GM12878 (cell line): Measurements from ENCODE around the gene MTIF3. TPM values are rescaled to one million over a fixed set of nuclear protein-coding genes. Genes with fewer than 3 reads are reported as not detected.

ENCODE experiments used
- ATAC-seq: fragments of 200-7000 bp; cut with Tn5 transposase; 3 replicates; pipeline ENCODE4 v1.9.1; 2020; ENCODE audit warnings: mild to moderate bottlenecking, moderate library complexity
- BruUV-seq: library from RNA; stranded (reverse); fragments of 400-500 nt; replicated peaks from 2 replicates; lab custom pipeline; 2021; lab: Mats Ljungman, UMichigan
- CTCF ChIA-PET: fragments of 300-600 bp; sonication (Branson Sonifier 250); formaldehyde crosslinking; extraction: SDS; loops from one replicate; lab custom pipeline; 2021; ENCODE audit warnings: inconsistent platforms; lab: Yijun Ruan, JAX
- POLR2A ChIA-PET: fragments of 350-600 bp; formaldehyde crosslinking; extraction: SDS; loops from one replicate; lab custom pipeline; 2021; ENCODE audit warnings: inconsistent platforms; lab: Charles Lee
- RAD21 ChIA-PET: fragments of 300-600 bp; sonication (Branson Sonifier 250); formaldehyde crosslinking; loops from one replicate; lab custom pipeline; 2023; ENCODE audit warnings: antibody characterized with exemption; ENCODE audit not compliant: unreplicated experiment; lab: Charles Lee
- SMC1A ChIA-PET: fragments of 300-600 bp; sonication (Branson Sonifier 250); formaldehyde crosslinking; loops from one replicate; lab custom pipeline; 2023; ENCODE audit not compliant: unreplicated experiment, uncharacterized antibody; lab: Charles Lee
- DNase-seq: peaks from one replicate; pipeline ENCODE4 v3.0.0-alpha.2; 2011; ENCODE audit warnings: low read depth, low spot score
- FAIRE-seq: peaks from 3 replicates; lab custom pipeline; 2011; peaks lifted over from hg19 to GRCh38; lab: Jason Lieb, UNC
- H2AFZ ChIP-seq: 2 replicates; pipeline ENCODE4 v1.6.0; 2011; ENCODE audit warnings: low read depth, low read length, control low read depth; ENCODE audit not compliant: control insufficient read depth
- H3K27ac ChIP-seq: 2 replicates; pipeline ENCODE4 v1.5.1; 2011; ENCODE audit warnings: control low read depth; ENCODE audit not compliant: control insufficient read depth, insufficient read depth
- H3K27me3 ChIP-seq, 2 experiments: replicated peaks in 1 of 2; 2 replicates each; pipeline versions ENCODE4 v1.6.0 to v1.6.1; 2011; ENCODE audit warnings: low read length in 1 of 2; ENCODE audit not compliant: control insufficient read depth in 2 of 2, insufficient read depth in 2 of 2
- H3K36me3 ChIP-seq, 2 experiments: 2 replicates each; pipeline ENCODE4 v1.5.1; 2011; ENCODE audit warnings: low read length in 1 of 2; ENCODE audit not compliant: control insufficient read depth in 2 of 2, insufficient read depth in 2 of 2
- H3K4me1 ChIP-seq: 2 replicates; pipeline ENCODE4 v1.6.1; 2011; ENCODE audit warnings: mild to moderate bottlenecking, low read length, moderate library complexity, mixed read lengths; ENCODE audit not compliant: control insufficient read depth, insufficient read depth
- H3K4me2 ChIP-seq: 2 replicates; pipeline ENCODE4 v1.6.0; 2011; ENCODE audit warnings: control low read depth; ENCODE audit not compliant: control insufficient read depth, insufficient read depth
- H3K4me3 ChIP-seq: fragments of 200-600 bp; sonication (generic); 2 replicates; pipeline ENCODE4 v1.5.1; 2016
- H3K79me2 ChIP-seq: 2 replicates; pipeline ENCODE4 v1.6.0; 2011; ENCODE audit warnings: low read length; ENCODE audit not compliant: control insufficient read depth, insufficient read depth
- H3K9ac ChIP-seq: 2 replicates; pipeline ENCODE4 v1.8.0; 2011; ENCODE audit warnings: low read length, control low read depth, mixed read lengths; ENCODE audit not compliant: control insufficient read depth, insufficient read depth
- H3K9me3 ChIP-seq: replicated peaks from 3 replicates; pipeline ENCODE4 v1.5.1; 2011; ENCODE audit warnings: mild to moderate bottlenecking, low read length; ENCODE audit not compliant: control insufficient read depth, insufficient read depth
- H4K20me1 ChIP-seq: 2 replicates; pipeline ENCODE4 v1.6.0; 2011; ENCODE audit not compliant: control insufficient read depth, insufficient read depth
- GABPA ChIP-seq: IDR thresholded peaks from 2 replicates; pipeline ENCODE4 v1.6.1; 2014; ENCODE audit warnings: antibody characterized with exemption, low read depth, mild to moderate bottlenecking, inconsistent platforms
- MXI1 ChIP-seq: fragments of 150-350 bp; IDR thresholded peaks from 2 replicates; pipeline ENCODE4 v1.6.1; 2011; ENCODE audit warnings: low read depth, mild to moderate bottlenecking, inconsistent platforms, low read length, improper control_type of control experiment
- PAX5 ChIP-seq: IDR thresholded peaks from 2 replicates; pipeline ENCODE4 v1.6.1; 2011; ENCODE audit warnings: low read depth, low read length, borderline replicate concordance
- POLR2A ChIP-seq: IDR thresholded peaks from 2 replicates; pipeline ENCODE4 v1.6.1; 2011; ENCODE audit warnings: low read depth, mild to moderate bottlenecking, low read length
- POLR2AphosphoS5 ChIP-seq: IDR thresholded peaks from 2 replicates; pipeline ENCODE4 v1.6.1; 2011; ENCODE audit warnings: mild to moderate bottlenecking, low read length, inconsistent platforms
- SUPT20H ChIP-seq: IDR thresholded peaks from 2 replicates; pipeline ENCODE4 v1.6.1; 2011; ENCODE audit warnings: low read depth, mild to moderate bottlenecking, low read length, moderate library complexity, borderline replicate concordance; ENCODE audit not compliant: control insufficient read depth
- SUZ12 ChIP-seq: fragments of 200-600 bp; sonication (generic); IDR thresholded peaks from one replicate; pipeline ENCODE4 v1.6.1; 2018; ENCODE audit warnings: antibody characterized with exemption, mild to moderate bottlenecking; ENCODE audit not compliant: unreplicated experiment
- ZNF207 ChIP-seq: fragments of 450-650 bp; IDR thresholded peaks from 2 replicates; pipeline ENCODE4 v1.6.1; 2014; ENCODE audit warnings: antibody characterized with exemption, mild to moderate bottlenecking, borderline replicate concordance
- ZNF384 ChIP-seq: IDR thresholded peaks from 2 replicates; pipeline ENCODE4 v1.6.1; 2012; ENCODE audit warnings: low read depth, mild to moderate bottlenecking, low read length, improper control_type of control experiment, borderline replicate concordance
- WGBS: methylation state at CpG from one replicate; pipeline ENCODE4 v1.1.6; 2016; ENCODE audit warnings: low lambda C conversion rate; ENCODE audit not compliant: insufficient replicate concordance, insufficient coverage; ENCODE audit errors: missing lambda C conversion rate; 5-methylcytosine and 5-hydroxymethylcytosine counted together
- in situ Hi-C: fragments of 300-500 bp; cut with MboI; formaldehyde crosslinking; loops from 9 replicates; pipeline ENCODE4 v1.14.3; 2018; ENCODE audit warnings: mixed read lengths
- intact Hi-C: fragments of 100-400 bp; cut with micrococcal nuclease; formaldehyde crosslinking; loops from one replicate; pipeline ENCODE4 v1.14.2; 2022; ENCODE audit not compliant: unreplicated experiment
- polyA plus RNA-seq, 11 experiments: library from polyadenylated mRNA; depleted of rRNA in 4 of 11; unstranded in 6 of 11; stranded (reverse) in 5 of 11; fragments of >200 nt; fragmentation: Nextera tagmentation in 4 of 11; fragmentation: Illumina TruSeq in 1 of 11; extraction: Ambion mirVana in 4 of 11; extraction: Trizol in 1 of 11; gene quantifications; 1 replicate in 1 of 11; 2 replicates in 10 of 11; pipeline versions ENCODE4 v1.2.1 to v1.2.3, GENCODE V29; 2011 to 2016; ENCODE audit warnings: inconsistent platforms in 2 of 11, missing spikeins in 2 of 11, low read depth in 1 of 11
- total RNA-seq, 4 experiments: library from RNA; depleted of rRNA in 3 of 4; stranded (reverse); fragments of >200 nt in 3 of 4; fragmentation: Illumina TruSeq in 1 of 4; extraction: Trizol in 1 of 4; gene quantifications; 2 replicates each; pipeline versions ENCODE4 v1.2.1 to v1.2.3, GENCODE V29; 2013 to 2021
- TF ChIP-seq, protein P1 (sequence below): fragments of 150-350 bp; IDR thresholded peaks from 2 replicates; pipeline ENCODE4 v1.6.1; 2016; ENCODE audit warnings: low read depth, low read length
- TF ChIP-seq, protein P2 (sequence below): IDR thresholded peaks from 2 replicates; pipeline ENCODE4 v1.6.1; 2012; ENCODE audit warnings: low read depth, low read length, improper control_type of control experiment

MTIF3 gene
- total and polyA plus RNA-seq, 10 of the 15 experiments (the other 5 are each of a cell fraction or from before 2014, with no cell fraction given), result 22.4 to 73.9 (median 49.7) TPM

DNA sequence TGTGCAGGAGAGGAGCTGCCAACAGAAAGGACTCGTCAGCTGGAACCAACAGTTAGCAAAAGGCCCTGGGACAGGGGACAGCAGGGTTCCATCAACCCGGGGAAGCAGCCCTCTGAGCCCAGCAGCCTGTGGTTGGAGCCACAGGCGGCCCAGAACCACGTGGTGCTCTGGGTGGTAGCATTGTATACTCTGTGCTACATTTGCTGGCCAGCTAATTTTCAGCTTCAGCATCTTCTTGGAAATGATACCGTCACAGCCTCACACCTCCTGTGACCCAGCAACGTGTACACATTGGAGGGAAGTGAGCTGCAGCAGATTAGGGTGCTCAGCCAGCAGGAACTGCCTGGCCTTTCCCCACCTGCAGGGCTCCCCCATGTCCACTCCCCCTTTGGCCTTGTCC, 13.1 kb upstream of the MTIF3 start:
- FAIRE-seq, result no peak
- H3K4me3 ChIP-seq, result no peak overlapping the region
- H4K20me1 ChIP-seq, result no peaks in the 10 kb centered on the region
- BruUV-seq, result no TSS peak
- H3K36me3 ChIP-seq, result no peaks in the 10 kb centered on the region
- no peak for TF ChIP-seq POLR2A
- TF ChIP-seq, all 136 proteins: peak for 0
- no peaks in the 10 kb centered on the region for H3K27me3 ChIP-seq
- intact Hi-C loops (no loop called here), in situ Hi-C loops (no loop called here)
- no peaks in the 10 kb centered on the region for H3K79me2 ChIP-seq
- DNase-seq (no peak), ATAC-seq (peak; percentile 38)
- ChIA-PET POLR2A (no interaction called here), SMC1A (interaction anchor here (0.5 to 1.0 kb wide), 2 partner anchors 19 to 126 kb away, joined by 3 to 4 read pairs; no protein-coding TSS in a partner anchor), RAD21 (no interaction called here), CTCF (interaction anchor here (1.1 kb wide), 1 partner anchor 70 kb away, joined by 3 read pairs; no protein-coding TSS in a partner anchor)
- no peak overlapping the region for H3K27ac ChIP-seq
- H3K4me2 ChIP-seq, result no peak overlapping the region
- 15% methylated on average over 6 of the region's 6 CpGs for WGBS
- H3K9ac ChIP-seq, result no peak overlapping the region
- no peaks in the 10 kb centered on the region for H3K4me1 ChIP-seq
- no peak overlapping the region for H2AFZ ChIP-seq
- H3K9me3 ChIP-seq, result no peaks in the 10 kb centered on the region

DNA sequence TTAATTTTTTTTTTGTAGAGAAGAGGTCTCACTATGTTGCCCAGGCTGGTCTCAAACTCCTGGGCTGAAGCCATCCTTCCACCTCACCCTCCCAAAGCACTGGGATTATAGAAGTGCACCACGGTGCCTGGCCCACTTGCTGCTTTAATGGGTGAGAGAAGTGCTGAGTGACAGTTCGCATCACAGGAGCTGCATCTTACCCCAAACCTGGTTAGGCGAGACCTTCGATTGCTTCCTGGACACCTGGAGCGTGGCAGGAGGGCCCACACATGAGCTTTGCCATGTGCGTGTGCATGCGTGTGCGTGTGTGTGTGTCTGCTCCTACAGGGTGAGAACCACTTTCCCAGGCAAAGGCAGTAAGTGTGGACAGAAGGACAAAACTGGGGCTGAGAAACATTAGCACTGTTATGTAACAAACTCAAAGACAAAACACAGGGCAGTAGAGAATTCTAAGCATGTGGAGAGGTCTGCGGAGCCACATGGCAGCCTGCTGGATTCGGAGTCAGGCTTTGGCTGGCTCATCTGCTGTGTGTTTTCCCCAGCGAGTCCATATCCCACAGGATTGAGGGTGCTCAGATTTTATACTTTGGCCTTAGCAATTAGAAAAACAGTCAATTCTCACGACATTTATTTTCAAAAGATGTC, 11.7 kb upstream of the MTIF3 start:
- BruUV-seq, result no TSS peak
- Histone ChIP-seq H3K27ac (no peak overlapping the region), H3K4me3 (no peak overlapping the region), H2AFZ (peak overlapping the region; percentile 49), H3K4me1 (no peaks in the 10 kb centered on the region), H3K9ac (no peak overlapping the region), H3K9me3 (no peaks in the 10 kb centered on the region), H3K79me2 (no peaks in the 10 kb centered on the region), H3K36me3 (no peaks in the 10 kb centered on the region), H4K20me1 (no peaks in the 10 kb centered on the region), H3K4me2 (no peak overlapping the region), H3K27me3 (no peaks in the 10 kb centered on the region)
- POLR2A ChIA-PET, result interaction anchor here (0.7 kb wide), 1 partner anchor 14 kb away, joined by 9 read pairs; no protein-coding TSS in a partner anchor
- ATAC-seq (no peak; the same call in 2 of the 3 replicates), FAIRE-seq (no peak), DNase-seq (no peak)
- intact Hi-C loops (no loop called here), in situ Hi-C loops (no loop called here)
- SMC1A ChIA-PET, result interaction anchor here (0.9 kb wide), 1 partner anchor 364 kb away, joined by 3 read pairs; no protein-coding TSS in a partner anchor
- RAD21 ChIA-PET, result interaction anchor here (0.8 to 1.3 kb wide), 2 partner anchors 11 to 36 kb away, joined by 3 read pairs; no protein-coding TSS in a partner anchor
- CTCF ChIA-PET, result interaction anchor here (1.0 kb wide), 1 partner anchor 192 kb away, joined by 3 read pairs; no protein-coding TSS in a partner anchor
- 37% methylated on average over 12 of the region's 12 CpGs for WGBS
- TF ChIP-seq SUPT20H, result no peak
- TF ChIP-seq, protein P1, sequence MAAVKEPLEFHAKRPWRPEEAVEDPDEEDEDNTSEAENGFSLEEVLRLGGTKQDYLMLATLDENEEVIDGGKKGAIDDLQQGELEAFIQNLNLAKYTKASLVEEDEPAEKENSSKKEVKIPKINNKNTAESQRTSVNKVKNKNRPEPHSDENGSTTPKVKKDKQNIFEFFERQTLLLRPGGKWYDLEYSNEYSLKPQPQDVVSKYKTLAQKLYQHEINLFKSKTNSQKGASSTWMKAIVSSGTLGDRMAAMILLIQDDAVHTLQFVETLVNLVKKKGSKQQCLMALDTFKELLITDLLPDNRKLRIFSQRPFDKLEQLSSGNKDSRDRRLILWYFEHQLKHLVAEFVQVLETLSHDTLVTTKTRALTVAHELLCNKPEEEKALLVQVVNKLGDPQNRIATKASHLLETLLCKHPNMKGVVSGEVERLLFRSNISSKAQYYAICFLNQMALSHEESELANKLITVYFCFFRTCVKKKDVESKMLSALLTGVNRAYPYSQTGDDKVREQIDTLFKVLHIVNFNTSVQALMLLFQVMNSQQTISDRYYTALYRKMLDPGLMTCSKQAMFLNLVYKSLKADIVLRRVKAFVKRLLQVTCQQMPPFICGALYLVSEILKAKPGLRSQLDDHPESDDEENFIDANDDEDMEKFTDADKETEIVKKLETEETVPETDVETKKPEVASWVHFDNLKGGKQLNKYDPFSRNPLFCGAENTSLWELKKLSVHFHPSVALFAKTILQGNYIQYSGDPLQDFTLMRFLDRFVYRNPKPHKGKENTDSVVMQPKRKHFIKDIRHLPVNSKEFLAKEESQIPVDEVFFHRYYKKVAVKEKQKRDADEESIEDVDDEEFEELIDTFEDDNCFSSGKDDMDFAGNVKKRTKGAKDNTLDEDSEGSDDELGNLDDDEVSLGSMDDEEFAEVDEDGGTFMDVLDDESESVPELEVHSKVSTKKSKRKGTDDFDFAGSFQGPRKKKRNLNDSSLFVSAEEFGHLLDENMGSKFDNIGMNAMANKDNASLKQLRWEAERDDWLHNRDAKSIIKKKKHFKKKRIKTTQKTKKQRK, result no peak
- no peak for TF ChIP-seq ZNF207
- TF ChIP-seq, protein P2, sequence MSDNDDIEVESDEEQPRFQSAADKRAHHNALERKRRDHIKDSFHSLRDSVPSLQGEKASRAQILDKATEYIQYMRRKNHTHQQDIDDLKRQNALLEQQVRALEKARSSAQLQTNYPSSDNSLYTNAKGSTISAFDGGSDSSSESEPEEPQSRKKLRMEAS, result no peak
- TF ChIP-seq ZNF384, result no peak
- TF ChIP-seq SUZ12, result no peak
- no peak for TF ChIP-seq GABPA
- no peak for TF ChIP-seq POLR2AphosphoS5
- TF ChIP-seq MXI1, result no peak
- TF ChIP-seq PAX5, result no peak
